GM12873 (cell line): Measurements from ENCODE around the gene CAMK2A.

Source experiments
- TF ChIP-seq, protein P1 (sequence below): IDR thresholded peaks from 2 replicates; pipeline ENCODE4 v1.5.1; 2012; ENCODE audit warnings: low read depth, mild to moderate bottlenecking, moderate library complexity, low read length, control low read depth; ENCODE audit not compliant: insufficient read depth; ENCODE audit errors: missing control alignments

CAMK2A gene

DNA sequence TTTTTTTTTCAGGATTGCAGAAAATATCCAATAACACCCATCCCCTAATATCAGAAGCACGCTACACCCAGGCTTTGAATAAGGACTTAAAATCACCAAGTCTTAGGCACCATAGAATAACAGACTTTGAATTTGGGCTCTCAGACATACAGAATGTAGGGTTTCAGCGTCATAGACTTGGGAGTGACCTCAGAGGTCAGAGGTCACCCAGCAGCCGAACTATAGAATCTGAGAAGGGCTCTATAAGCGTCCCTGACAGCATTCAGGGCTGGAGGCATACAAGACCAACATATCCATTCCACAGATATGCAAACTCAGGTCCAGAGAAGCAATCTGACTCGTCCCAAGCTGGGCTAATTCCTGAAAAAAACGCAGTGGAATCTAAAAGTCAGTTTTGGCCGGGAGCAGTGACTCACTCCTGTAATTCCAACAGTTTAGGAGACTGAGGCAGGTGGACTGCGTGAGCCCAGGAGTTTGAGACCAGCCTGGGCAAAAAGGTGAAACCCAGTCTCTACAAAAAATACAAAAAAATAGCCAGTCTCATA is 65.0 kb downstream of the CAMK2A start:
- TF ChIP-seq, protein P1, sequence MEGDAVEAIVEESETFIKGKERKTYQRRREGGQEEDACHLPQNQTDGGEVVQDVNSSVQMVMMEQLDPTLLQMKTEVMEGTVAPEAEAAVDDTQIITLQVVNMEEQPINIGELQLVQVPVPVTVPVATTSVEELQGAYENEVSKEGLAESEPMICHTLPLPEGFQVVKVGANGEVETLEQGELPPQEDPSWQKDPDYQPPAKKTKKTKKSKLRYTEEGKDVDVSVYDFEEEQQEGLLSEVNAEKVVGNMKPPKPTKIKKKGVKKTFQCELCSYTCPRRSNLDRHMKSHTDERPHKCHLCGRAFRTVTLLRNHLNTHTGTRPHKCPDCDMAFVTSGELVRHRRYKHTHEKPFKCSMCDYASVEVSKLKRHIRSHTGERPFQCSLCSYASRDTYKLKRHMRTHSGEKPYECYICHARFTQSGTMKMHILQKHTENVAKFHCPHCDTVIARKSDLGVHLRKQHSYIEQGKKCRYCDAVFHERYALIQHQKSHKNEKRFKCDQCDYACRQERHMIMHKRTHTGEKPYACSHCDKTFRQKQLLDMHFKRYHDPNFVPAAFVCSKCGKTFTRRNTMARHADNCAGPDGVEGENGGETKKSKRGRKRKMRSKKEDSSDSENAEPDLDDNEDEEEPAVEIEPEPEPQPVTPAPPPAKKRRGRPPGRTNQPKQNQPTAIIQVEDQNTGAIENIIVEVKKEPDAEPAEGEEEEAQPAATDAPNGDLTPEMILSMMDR, result no peak

DNA sequence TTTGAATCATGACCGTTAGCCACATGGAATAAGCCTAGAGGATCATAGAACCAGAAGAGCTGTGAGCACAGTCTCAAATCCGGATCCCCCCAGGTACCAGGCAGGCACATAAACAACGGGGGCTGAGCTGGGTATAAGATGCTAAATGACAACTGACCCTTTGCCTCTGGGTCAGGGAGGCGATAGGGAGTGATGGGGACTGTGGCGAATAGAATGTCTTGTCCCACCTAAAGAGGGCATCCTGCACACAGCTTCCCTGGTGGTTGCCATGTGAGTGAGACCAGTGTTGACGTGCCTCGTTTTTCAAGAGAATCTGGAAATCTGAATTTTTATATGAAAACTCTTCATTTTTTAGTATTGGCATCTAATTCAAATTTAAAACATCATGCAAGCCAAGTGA is 66.1 kb downstream of the CAMK2A start:
- TF ChIP-seq, protein P1, result no peak

DNA sequence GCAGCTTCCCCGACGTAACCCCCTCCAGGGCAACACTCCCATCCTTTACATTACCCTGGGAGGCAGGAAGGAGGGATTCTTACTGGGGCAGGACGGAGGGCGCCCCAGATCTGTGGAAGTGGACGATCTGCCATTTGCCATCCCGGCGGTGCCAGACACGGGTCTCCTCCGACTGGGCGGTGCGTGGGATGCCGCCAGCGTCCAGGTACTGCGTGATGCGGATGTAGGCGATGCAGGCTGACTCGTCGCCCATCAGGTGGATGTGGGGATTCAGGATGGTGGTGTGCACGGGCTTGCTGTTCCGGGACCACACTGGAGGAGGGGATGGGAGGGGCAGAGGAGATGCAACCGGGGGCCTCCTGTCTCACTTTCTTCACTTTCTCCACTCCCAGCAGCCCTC is 66.7 kb downstream of the CAMK2A start:
- TF ChIP-seq, protein P1, result no peak

DNA sequence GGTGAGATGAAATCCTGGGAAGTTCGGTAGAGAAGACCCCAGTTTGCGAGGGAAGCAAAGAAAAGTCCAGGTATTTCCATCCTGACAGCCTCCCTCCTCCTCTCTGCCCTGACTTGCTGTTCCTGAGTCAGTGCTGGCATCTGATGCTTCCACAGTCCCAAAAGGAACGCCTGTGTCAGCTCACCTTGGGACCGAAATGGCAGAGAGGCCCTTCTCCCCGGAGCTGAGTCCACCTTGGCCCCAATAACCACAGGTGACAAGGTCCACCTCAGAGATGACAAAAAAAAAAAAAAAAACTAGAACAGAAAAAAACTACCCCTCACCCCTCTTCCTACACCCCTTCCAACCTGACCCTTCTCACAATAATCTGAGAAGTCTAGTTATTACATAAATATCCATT is 68.1 kb downstream of the CAMK2A start:
- TF ChIP-seq, protein P1, result no peak

DNA sequence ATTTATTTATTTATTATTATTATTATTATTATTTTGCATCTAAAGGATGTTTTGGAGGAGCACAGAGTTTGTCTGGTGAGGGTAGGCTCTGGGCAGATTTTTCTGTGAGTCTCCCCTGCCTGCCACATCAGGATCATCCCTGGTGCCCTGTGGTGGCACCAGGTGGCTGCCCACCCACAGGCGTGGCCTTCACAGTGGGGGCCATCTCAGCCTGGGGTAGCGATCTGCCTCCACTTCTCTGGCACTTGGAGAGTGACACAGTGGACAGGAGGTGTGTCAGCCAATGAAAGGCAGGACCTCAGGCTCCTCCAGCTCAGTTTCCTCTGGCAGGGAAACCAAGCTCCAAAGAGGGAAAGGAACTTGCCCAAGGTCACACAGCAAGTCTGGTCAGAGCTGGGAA is 69.7 kb downstream of the CAMK2A start:
- TF ChIP-seq, protein P1, result no peak

DNA sequence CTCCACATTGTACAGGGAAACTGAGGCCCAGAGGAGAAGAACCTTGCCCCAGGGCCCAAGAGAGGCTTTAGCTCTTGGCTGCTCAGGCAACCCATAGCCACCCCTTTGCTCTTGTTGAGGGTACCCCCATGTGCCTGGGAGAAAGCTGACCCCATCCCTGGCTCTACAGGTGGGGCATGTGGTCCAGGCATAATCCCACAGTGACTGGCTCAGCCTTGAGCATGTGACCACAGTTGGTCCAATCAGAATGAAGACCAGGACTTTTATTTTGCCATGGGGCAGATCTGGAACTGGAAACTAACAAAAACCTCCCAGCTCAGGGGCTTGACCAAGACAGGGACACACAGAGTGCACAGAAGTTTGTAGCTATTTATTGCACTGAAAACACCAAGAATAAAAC is 70.4 kb downstream of the CAMK2A start:
- TF ChIP-seq, protein P1, result no peak

DNA sequence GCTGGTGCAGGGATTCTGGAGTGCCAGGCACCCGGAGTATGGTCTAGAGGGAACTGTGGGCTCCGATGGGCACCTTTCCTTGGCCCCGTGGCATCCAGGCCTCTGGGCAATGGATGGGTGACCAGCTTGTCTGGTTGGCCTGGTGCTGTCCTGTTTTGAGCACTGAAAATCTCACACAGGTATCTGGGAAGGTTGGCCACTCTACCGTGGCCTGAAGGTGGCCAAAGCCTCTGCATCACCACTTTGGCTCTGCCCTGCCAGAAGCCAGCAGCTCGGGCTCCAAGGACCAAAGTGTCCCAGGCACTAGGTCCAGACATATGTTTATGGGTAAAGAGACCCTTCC is 70.9 kb downstream of the CAMK2A start:
- TF ChIP-seq, protein P1, result no peak
